Measurements from ENCODE around the gene GLIS1.

DNA sequence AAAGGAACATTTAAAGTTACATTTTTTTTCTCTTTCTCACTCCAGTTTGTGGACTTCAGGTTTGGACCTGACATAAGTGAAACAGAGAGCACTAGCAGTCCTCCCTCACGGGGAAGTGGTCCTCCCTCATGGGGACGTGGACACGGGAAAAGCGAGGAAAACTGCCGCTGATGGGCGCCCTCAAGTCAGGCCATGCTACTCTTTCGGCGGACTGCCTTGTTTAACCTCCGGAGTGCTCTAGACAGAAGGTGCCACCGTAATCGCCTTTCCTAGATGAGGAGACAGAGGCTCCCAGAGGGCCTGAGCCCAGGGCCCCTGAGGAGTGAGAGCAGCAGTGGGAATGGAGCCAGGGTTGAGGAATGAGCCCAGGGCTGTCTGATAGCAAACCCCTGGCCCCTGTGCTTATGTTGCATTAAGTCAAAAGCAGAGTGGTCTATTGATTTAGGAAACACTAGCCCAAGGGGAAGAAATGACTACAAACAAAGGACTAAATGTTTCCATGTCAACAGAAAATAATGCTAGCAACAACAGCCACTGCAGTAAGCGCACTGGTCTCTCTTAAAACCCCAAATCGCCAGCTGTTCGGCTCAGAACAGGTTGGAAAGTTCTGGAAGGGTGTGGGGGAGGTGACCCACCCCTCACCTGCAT lies 195.7 kb downstream of the GLIS1 start:
- TF ChIP-seq, protein P1, sequence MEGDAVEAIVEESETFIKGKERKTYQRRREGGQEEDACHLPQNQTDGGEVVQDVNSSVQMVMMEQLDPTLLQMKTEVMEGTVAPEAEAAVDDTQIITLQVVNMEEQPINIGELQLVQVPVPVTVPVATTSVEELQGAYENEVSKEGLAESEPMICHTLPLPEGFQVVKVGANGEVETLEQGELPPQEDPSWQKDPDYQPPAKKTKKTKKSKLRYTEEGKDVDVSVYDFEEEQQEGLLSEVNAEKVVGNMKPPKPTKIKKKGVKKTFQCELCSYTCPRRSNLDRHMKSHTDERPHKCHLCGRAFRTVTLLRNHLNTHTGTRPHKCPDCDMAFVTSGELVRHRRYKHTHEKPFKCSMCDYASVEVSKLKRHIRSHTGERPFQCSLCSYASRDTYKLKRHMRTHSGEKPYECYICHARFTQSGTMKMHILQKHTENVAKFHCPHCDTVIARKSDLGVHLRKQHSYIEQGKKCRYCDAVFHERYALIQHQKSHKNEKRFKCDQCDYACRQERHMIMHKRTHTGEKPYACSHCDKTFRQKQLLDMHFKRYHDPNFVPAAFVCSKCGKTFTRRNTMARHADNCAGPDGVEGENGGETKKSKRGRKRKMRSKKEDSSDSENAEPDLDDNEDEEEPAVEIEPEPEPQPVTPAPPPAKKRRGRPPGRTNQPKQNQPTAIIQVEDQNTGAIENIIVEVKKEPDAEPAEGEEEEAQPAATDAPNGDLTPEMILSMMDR (conservative IDR thresholded peaks at IDR 0.05; ENCODE audit: low read length): no peak
- TF ChIP-seq EZH2phosphoT487 (IDR thresholded peaks at IDR 0.05; ENCODE audit: borderline replicate concordance): no peak
